ENCODE data around the gene NPIPB8.
"Not testable (repeated sequence)": the region's sequence is repeated elsewhere in the genome, so short reads cannot be mapped to it uniquely, and the experiment has no call there.

GRCh38 chr16:28630905-28631304, 7.0 kb upstream of the NPIPB8 start:
- not testable (repeated sequence) for TF ChIP-seq CTCF (conservative IDR thresholded peaks at IDR 0.05; ENCODE audit: low read depth in 2 of 2); POLR2AphosphoS5 (IDR thresholded peaks at IDR 0.05; ENCODE audit: low read depth); EZH2 (IDR thresholded peaks at IDR 0.05; ENCODE audit: low read depth, unreplicated experiment); CREB1 (CRISPR knock-in tag; IDR thresholded peaks at IDR 0.05; ENCODE audit: low read depth); EZH2phosphoT487 (IDR thresholded peaks at IDR 0.05; ENCODE audit: unreplicated experiment); REST (IDR thresholded peaks at IDR 0.05; ENCODE audit: unreplicated experiment); STAT1 (IDR thresholded peaks at IDR 0.05; ENCODE audit: unreplicated experiment); ZNF114 (CRISPR knock-in tag; IDR thresholded peaks at IDR 0.05); ETS1 (IDR thresholded peaks at IDR 0.05); ZNF462 (CRISPR knock-in tag; IDR thresholded peaks at IDR 0.05); ZNF331 (CRISPR knock-in tag; IDR thresholded peaks at IDR 0.05; ENCODE audit: low read depth); JUNB (IDR thresholded peaks at IDR 0.05; ENCODE audit: unreplicated experiment); NANOG (IDR thresholded peaks at IDR 0.05; ENCODE audit: borderline replicate concordance)
